UCSD-AML1 (cell line): ENCODE measurements around the gene TSHZ2.
"Not testable (repeated sequence)": the region's sequence is repeated elsewhere in the genome, so short reads cannot be mapped to it uniquely, and the experiment has no call there.

Experiments
- DNase-seq: peaks from one replicate; lab custom pipeline; 2025; ENCODE audit not compliant: unreplicated experiment; lab: John Stamatoyannopoulos, UW

TSHZ2 gene

GRCh38 chr20:53301869-53302268 is 329.7 kb downstream of the TSHZ2 start:
- DNase-seq = no peak

GRCh38 chr20:53302695-53303412 is 330.7 kb downstream of the TSHZ2 start:
- no peak for DNase-seq

- DNase-seq = no peak
Observed at GRCh38 chr20:53303413-53303760, 331.2 kb downstream of the TSHZ2 start.

- no peak for DNase-seq
Observed at GRCh38 chr20:53304146-53304545, 332.0 kb downstream of the TSHZ2 start.

- no peak for DNase-seq
Observed at GRCh38 chr20:53306192-53306805, 334.1 kb downstream of the TSHZ2 start.

- DNase-seq = no peak
Observed at GRCh38 chr20:53307964-53308597, 335.9 kb downstream of the TSHZ2 start.

- DNase-seq = no peak
Observed at GRCh38 chr20:53309515-53309914, 337.4 kb downstream of the TSHZ2 start.

- no peak for DNase-seq
Observed at GRCh38 chr20:53312957-53313356, 340.8 kb downstream of the TSHZ2 start.

- DNase-seq = no peak
Observed at GRCh38 chr20:53316206-53316937, 344.2 kb downstream of the TSHZ2 start.

GRCh38 chr20:53319200-53319599 is 347.0 kb downstream of the TSHZ2 start:
- no peak for DNase-seq

GRCh38 chr20:53319716-53320115 is 347.6 kb downstream of the TSHZ2 start:
- DNase-seq = no peak

- no peak for DNase-seq
Observed at GRCh38 chr20:53320701-53321100, 348.5 kb downstream of the TSHZ2 start.

GRCh38 chr20:53321596-53321995 is 349.4 kb downstream of the TSHZ2 start:
- no peak for DNase-seq

GRCh38 chr20:53322651-53323050 is 350.5 kb downstream of the TSHZ2 start:
- no peak for DNase-seq

GRCh38 chr20:53323460-53323859 is 351.3 kb downstream of the TSHZ2 start:
- DNase-seq = not testable (repeated sequence)

GRCh38 chr20:53324816-53325215 is 352.7 kb downstream of the TSHZ2 start:
- DNase-seq = no peak

GRCh38 chr20:53328961-53329360 is 356.8 kb downstream of the TSHZ2 start:
- DNase-seq = no peak

- DNase-seq = no peak
Observed at GRCh38 chr20:53329781-53330180, 357.6 kb downstream of the TSHZ2 start.

- no peak for DNase-seq
Observed at GRCh38 chr20:53330601-53331140, 358.5 kb downstream of the TSHZ2 start.

GRCh38 chr20:53331151-53331973 is 359.2 kb downstream of the TSHZ2 start:
- DNase-seq = no peak
